Measurements from ENCODE around the gene ZNF560. TPM values are rescaled to one million over a fixed set of nuclear protein-coding genes. Genes with fewer than 3 reads are reported as not detected.

Gene ZNF560
- total RNA-seq, 1 donor from 2014 or later, result not detected

DNA sequence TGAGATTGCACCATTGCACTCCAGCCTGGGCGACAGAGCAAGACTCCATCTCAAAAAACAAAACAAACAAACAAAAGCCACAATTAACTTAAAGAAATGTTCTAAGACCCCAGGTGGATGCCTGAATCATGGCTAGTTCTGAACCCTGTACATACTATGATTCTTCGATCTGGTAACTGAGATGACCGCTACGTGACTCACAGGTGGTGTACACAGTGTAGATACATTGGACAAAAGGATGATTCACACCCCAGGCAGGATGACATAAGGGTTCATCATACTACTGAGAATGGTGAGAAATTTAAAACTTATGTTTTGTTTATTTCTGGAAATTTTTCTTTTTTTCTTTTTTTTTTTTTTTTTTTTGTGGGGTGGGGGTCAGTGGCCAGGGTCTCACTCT is 33.5 kb upstream of the ZNF560 start:
- Histone ChIP-seq H3K27ac (no peak overlapping the region), H3K4me3 (no peak overlapping the region), H3K9me3 (peaks cover 61% of the 10 kb centered on the region), H3K4me1 (no peaks in the 10 kb centered on the region), H3K27me3 (no peaks in the 10 kb centered on the region), H3K36me3 (peaks cover 82% of the 10 kb centered on the region)
- intact Hi-C loops (cut with DNase I), result no loop called here
- ATAC-seq (no peak), DNase-seq (no peak)
- TF ChIP-seq, protein P1, sequence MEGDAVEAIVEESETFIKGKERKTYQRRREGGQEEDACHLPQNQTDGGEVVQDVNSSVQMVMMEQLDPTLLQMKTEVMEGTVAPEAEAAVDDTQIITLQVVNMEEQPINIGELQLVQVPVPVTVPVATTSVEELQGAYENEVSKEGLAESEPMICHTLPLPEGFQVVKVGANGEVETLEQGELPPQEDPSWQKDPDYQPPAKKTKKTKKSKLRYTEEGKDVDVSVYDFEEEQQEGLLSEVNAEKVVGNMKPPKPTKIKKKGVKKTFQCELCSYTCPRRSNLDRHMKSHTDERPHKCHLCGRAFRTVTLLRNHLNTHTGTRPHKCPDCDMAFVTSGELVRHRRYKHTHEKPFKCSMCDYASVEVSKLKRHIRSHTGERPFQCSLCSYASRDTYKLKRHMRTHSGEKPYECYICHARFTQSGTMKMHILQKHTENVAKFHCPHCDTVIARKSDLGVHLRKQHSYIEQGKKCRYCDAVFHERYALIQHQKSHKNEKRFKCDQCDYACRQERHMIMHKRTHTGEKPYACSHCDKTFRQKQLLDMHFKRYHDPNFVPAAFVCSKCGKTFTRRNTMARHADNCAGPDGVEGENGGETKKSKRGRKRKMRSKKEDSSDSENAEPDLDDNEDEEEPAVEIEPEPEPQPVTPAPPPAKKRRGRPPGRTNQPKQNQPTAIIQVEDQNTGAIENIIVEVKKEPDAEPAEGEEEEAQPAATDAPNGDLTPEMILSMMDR (IDR thresholded peaks at IDR 0.05), result no peak

DNA sequence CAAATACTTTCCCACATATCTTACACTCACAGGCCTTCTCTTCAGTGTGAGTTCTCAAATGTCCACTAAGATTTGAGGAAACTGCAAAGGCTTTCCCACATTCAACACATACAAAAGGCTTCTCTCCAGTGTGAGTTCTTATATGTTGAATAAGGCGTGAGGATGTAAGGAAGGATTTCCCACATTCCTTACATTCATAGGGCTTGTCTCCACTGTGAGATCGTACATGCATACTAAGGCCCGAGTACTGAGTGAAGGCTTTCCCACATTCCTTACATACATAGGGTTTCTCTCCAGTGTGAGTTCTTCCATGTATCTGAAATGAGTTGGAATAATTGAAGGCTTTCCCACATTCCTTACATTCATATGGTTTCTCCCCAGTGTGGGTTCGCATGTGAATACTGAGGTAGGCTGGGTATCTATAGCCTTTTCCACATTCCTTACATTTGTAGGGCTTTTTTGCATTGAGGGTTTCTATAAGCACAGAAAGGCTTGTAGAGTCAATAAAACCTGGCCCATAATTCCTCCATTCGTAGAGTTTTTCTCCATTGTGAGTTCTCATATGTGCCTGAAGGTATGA is 30.4 kb upstream of the ZNF560 start:
- peaks cover 84% of the 10 kb centered on the region for H3K9me3 ChIP-seq
- intact Hi-C loops (cut with DNase I), result no loop called here
- TF ChIP-seq, protein P1 (IDR thresholded peaks at IDR 0.05), result no peak

DNA sequence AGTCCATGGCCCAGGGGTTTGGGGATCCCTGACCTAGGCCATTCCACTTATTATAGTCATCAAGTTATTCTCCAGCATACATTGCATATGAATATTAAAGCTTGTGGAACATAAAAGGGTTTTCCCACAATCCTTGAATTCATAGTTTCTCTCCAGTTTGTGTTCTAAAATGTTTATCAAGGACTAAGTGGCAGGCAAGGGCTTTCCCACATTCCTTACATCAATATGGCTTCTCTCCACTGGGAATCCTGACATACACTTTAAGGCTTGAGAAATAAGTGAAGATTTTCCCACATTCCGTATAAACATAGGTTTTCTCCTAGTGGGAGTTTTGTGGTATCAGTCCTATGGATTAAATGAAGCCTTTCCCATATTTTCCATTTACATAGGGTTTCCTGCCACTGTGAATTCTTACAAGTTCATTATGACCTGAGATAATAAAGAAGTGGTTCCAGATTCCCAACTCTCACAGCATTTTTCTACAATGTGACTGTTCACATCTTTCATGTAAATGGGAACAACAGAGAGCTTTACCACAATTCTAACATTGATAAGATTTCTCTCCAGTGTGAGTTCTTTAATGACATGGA is 25.6 kb upstream of the ZNF560 start:
- Histone ChIP-seq H3K4me1 (no peaks in the 10 kb centered on the region), H3K27ac (no peak overlapping the region), H3K9me3 (peaks cover 82% of the 10 kb centered on the region), H3K36me3 (peaks cover 10% of the 10 kb centered on the region), H3K27me3 (no peaks in the 10 kb centered on the region), H3K4me3 (no peak overlapping the region)
- ATAC-seq (no peak), DNase-seq (no peak)
- intact Hi-C loops (cut with DNase I), result no loop called here
- TF ChIP-seq, protein P1 (IDR thresholded peaks at IDR 0.05), result no peak

More for the DNA sequence above, 30.4 kb upstream of the ZNF560 start:
- Histone ChIP-seq H3K27ac (no peak overlapping the region), H3K27me3 (no peaks in the 10 kb centered on the region), H3K4me1 (no peaks in the 10 kb centered on the region), H3K4me3 (no peak overlapping the region), H3K36me3 (peaks cover 59% of the 10 kb centered on the region)
- DNase-seq, result no peak
- no peak for ATAC-seq

DNA sequence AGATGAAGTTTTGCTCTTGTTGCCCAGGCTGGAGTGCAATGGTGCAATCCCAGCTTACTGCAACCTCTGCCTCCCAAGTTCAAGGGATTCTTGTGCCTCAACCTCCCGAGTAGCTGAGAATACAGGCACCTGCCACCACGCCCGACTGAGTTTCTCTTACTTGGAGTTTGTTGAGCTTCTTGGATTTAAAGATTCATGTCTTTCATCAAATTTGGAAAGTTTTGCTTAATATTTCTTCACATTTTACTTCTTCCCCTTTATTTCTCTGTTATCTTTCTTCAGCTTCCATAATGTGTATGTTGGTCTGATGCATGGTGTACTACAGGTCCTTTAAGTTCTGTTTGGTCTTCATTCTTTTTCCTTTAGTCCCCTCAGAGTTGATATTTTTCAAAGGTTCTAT is 8.9 kb upstream of the ZNF560 start:
- peaks cover 31% of the 10 kb centered on the region for H3K9me3 ChIP-seq
- no peak for DNase-seq

DNA sequence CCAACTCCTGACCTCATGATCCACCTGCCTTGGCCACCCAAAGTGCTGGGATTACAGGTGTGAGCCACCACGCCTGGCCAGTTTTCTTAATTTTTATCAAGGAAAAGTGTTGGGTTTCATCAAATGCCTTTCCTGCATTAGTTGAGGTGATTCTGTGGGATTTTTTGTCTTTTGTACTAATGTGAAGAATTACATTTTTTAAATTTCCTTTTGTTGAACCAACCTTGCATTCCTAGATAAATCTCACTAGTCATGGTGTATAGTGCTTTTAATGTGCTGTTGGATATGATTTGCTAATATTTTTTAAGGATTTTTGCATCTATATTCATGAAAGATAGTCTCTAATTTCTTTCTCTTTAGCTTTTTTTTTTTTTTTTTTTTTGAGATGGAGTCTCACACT is 2.4 kb upstream of the ZNF560 start:
- Histone ChIP-seq H3K9me3 (peaks cover 36% of the 10 kb centered on the region), H3K4me1 (no peaks in the 10 kb centered on the region), H3K4me3 (no peak overlapping the region), H3K36me3 (no peaks in the 10 kb centered on the region), H3K27ac (no peak overlapping the region), H3K27me3 (no peaks in the 10 kb centered on the region)
- TF ChIP-seq, protein P1 (IDR thresholded peaks at IDR 0.05), result no peak
- ATAC-seq, result no peak
- no peak for DNase-seq
- intact Hi-C loops (cut with DNase I), result no loop called here

More for the DNA sequence above, 8.9 kb upstream of the ZNF560 start:
- intact Hi-C loops (cut with DNase I), result no loop called here
- Histone ChIP-seq H3K4me3 (no peak overlapping the region), H3K4me1 (no peaks in the 10 kb centered on the region), H3K27me3 (no peaks in the 10 kb centered on the region), H3K36me3 (no peaks in the 10 kb centered on the region), H3K27ac (no peak overlapping the region)
- ATAC-seq, result no peak
- TF ChIP-seq, protein P1 (IDR thresholded peaks at IDR 0.05), result no peak

All from upper lobe of right lung (tissue), 1 donor.